Activated CD4-positive, alpha-beta T cell treated with anti-CD3 and anti-CD28 coated beads for 24 hours (primary cell): ENCODE data around the gene LRRC72.
"Not testable (repeated sequence)": the region's sequence is repeated elsewhere in the genome, so short reads cannot be mapped to it uniquely, and the experiment has no call there.

ENCODE experiments used
- DNase-seq, 2 donors: peaks; one replicate each; pipeline ENCODE4 v3.0.0-alpha.2; 2020; ENCODE audit warnings: low read depth in 2 of 2

The LRRC72 gene

DNA sequence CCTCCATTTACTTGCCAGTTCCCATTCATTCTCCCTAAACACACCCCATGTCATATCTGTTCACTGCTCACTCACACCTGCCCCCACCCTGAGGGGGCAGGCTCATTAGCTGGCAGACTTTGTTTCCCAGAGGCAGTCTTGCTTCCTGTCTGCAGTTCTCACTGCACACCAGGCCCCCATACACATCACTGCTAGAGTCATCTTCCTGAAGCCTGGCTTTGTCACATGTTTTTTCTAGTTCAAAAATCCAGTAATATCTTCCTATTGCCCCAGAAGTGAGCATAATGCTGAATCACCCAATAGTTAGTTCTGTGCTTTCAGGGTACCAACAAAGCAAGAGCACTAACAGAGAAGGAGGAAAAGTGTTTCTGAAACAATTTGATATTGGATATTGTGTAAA lies 1.9 kb downstream of the LRRC72 start:
- no peak for DNase-seq

DNA sequence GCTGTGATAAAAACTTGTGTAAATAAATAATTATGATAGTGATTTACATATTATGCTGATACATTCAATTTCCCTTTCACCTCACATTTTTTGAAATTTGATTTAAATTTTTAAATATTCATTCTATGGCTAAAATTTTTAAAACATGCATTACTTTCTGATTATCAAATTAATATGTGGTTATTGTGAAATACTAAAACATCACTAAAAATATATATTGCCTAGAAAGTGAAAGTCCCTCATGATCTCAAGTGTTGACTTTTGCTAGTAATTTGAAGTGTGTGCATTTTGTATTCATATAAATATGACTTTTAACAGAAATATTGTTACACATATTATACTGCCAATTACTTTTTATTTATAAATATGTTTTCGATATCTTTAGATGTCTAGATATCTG lies 3.1 kb downstream of the LRRC72 start:
- DNase-seq, result no peak

DNA sequence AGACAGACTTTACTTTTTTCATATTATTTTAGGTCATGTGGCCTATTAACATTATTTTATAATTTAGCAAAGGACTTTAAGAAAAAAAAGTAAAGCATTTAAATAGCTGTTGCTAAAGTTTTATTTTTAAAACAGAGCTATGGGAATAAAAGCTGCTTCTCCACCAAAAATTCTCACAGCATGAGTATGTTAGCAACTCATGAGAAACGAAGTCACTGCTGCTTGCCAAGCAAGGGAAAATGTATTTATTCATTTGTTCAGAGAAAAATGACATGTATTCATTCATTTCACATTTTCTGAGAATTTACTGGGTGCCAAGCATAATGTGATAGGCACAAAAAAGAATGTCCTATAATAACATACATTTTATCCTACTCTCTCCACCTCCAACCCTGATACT lies 5.1 kb downstream of the LRRC72 start:
- DNase-seq, result no peak

DNA sequence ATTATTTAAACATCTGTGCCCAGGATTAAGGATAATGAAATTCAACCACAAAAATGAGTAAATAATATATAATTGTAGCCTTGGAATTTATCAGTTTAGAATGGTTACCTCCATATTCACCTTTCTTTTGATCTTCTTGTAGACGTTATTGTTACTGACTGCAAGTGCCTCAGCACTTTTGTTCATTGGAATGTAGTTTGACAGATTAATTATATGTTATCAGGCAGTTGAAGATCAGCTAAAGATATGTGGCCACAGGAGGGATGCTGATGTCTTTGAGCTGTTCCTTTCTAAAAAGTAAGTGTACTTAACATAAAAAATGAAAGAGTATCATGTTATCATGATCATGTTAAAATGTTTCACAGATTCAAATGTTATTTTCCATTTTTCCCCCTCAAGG lies 5.6 kb downstream of the LRRC72 start:
- no peak for DNase-seq

DNA sequence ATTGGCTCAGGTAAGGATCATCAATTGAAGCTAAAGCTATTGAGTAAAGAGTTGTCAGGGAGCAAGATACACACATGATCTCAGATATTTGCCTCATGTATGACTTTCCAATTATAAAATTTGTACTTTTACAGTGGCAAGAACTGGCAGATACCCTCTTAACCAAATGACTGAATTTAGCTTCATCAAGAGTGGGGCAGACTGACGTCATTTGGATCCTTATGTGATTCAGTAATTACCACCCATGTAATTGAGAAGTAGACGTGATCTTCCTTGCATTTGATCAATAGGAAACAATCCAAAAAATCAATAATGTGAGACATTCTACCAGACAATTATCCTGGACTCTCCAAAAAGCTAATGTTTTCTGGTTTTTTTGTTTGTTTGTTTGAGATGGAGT lies 8.9 kb downstream of the LRRC72 start:
- no peak for DNase-seq

DNA sequence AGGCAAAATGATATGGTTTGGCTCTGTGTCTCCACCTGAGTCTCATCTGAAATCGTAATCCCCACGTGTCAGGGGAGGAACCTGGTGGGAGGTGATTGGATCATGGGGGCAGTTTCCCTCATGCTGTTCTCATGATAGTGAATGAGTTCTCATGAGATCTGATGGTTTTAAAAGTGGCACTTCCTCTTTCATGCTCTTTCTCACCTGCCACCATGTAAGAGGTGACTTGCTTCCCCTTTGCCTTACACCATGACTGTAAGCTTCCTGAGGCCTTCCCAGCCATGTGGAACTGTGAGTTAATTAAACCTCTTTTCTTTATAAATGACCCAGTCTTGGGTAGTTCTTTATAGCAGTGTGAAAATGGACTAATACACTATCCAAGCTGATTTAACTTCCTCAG lies 13.9 kb downstream of the LRRC72 start:
- DNase-seq, result not testable (repeated sequence)

DNA sequence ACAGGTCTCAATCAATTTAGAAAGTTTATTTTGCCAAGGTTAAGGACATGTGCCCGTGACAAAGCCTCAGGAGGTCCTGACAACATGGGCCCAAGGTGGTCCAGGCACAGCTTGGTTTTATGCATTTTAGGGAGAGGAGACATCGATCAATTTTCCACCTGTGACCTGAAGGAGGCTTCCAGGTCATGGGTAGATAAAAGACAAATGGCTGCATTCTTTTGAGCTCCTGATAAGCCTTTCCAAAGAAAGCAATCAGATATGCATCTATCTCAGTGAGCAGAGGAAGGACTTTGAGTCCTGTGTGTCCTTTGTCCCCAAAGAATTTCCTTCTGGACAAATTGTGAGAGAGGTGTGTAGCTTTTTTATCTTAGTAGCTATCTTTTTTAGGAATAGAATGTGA lies 15.8 kb downstream of the LRRC72 start:
- DNase-seq, result no peak

DNA sequence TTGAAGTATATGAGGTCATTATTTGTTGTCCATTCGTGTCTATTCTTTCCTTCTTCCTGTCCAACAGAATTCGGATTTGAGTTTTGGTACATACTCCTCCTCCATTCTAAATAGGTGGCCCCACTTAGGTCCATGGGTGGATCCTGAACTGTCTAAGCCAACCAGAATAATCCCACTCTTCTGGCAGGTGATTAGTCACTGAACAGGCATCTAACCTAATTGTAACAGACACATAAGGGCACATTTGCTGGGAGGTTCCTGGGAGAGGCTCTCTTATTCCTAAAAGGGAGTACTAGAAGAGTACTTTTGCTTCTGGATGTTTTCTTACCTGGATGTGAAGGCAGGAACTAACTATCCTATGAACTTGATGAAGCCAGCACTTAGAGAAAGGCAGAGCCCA lies 16.8 kb downstream of the LRRC72 start:
- no peak for DNase-seq

DNA sequence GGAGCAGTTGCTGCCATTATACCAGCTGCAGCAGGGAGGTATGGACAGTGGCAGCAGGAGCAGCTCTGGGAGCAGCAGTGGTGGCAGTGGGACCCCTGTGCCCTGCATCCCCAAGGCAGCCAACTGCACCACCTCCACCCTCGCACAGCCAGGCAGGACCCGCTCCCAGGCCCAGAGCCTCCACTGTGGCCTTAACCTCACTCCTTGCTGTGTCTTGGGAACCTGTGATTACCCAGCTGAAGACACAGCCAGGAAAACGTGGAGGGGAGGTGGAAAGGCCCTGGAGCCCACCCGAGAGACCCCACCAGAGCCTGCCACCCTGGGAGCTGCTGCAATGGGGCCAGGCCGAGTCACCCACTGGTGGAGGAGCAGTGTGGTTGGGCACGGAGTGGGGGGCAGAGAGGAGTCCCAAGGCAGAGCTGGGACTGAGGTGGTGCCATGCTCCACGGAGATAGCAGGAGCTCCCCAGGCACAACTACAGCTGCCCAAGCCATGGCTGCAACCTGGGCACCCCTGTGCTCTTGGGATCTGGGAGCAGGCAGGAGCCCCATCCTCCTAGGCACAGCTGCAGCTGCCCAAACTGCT lies 20.4 kb downstream of the LRRC72 start:
- DNase-seq, result no peak

DNA sequence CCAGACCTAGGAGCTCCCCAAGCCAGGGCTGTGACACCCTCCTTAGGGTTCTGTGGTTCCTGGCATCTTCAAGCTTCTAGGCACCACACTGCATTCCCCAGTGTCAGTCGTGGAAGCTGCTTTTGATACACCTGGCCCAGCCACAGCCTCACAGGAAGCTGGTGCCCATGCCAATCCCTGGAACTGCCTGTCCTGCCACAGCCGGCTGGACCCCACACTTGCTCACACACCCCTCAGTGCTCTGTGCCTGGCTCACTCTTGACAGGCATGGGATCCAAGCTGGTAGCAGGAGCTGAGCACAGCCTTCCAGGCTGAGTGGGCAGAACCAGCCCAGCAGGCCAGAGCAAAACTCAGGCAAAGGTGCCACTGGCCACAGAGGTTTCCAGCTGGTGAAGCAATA lies 21.8 kb downstream of the LRRC72 start:
- no peak for DNase-seq

DNA sequence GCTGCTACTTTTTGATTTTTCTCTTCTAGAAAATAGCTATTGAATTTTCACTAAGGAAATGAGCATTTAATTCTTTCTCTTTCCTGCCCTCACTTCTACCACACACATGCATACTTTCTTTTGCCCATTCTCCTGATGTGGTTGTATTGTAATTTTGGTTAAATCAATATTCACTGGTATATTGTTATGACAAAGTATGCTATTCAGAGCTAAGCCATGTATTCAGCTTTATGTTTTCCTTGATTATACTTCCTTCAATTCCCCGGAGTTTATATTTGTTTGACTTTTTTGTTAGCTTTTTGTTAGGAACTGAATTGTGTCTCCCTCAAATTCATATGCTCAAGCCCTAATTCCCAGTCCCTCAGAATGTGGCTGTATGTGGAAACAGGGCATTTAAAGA lies 24.0 kb downstream of the LRRC72 start:
- DNase-seq, result no peak

DNA sequence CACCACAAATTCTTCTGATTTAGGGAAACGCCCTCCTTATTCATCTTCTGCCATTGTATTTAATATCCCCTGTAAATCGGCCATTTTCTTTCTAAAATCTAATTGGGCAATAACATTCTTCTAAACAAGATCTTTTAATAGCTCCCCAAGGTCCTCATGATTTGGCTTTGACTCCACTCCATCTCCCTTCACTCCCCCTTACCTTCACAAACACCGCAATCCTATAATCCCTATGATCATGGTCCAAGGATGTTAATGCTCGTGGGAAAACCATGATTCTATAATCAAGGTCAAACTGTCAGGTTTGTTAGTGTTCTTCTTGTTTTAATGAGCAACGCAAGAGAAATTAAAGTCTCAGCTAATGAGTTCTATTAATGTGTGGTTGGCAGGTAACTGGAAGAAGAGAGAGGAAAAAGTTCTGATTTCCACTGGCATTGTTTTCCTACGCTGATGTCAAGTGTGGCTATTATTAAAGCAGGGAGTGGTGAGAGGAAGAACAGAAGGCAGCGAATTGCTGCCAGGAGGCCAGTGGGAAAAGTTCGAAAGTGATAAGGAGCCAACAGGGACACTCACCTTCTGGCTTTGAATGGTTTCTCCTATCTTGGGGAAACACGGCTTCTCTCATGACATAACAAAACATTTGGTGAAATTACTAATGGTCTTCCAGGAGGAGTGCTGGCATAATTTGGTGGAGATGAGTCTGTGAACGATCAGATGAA lies 28.1 kb downstream of the LRRC72 start:
- no peak for DNase-seq

DNA sequence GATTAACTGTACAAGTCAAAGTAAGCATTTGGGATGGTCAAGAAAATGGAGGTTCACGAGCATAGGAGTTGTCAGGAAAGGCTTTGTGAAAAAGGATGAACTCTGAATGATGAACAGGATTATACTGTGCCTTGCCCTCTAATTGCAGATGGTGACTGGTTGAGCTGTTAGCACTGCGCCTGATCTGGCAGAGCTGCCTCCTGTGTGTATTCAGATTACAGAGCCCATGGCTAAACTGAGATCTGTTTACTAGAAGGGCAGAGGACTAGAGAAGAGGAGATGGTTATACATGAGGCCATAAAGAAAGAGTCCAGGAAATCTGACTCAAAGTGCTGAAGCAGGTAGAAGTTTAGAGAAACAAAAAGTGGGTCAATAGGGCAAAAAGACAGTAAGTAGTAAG lies 29.7 kb downstream of the LRRC72 start:
- DNase-seq, result no peak

DNA sequence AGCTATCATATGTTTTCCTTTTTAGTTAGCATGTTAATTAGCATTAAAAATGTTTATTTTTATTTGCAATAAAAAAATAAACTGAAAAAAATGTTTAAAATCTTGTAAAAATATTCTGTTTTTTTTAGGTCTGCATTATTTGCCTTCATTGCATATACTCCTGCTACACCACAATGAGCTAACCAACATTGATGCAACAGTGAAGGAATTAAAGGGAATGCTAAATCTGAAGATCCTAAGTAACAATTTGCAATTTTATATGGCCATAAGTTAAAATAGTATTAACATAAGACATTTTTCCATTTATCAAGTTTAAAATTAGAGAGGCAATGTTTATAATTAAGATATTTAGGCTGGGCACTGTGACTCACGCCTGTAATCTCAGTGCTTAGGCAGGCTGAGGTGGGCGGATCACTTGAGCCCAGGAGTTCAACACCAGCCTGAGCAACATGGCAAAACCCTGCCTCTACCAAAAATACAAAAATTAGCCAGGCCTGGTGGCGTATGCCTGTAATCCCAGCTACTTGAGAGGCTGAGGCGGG lies 32.2 kb downstream of the LRRC72 start:
- no peak for DNase-seq

DNA sequence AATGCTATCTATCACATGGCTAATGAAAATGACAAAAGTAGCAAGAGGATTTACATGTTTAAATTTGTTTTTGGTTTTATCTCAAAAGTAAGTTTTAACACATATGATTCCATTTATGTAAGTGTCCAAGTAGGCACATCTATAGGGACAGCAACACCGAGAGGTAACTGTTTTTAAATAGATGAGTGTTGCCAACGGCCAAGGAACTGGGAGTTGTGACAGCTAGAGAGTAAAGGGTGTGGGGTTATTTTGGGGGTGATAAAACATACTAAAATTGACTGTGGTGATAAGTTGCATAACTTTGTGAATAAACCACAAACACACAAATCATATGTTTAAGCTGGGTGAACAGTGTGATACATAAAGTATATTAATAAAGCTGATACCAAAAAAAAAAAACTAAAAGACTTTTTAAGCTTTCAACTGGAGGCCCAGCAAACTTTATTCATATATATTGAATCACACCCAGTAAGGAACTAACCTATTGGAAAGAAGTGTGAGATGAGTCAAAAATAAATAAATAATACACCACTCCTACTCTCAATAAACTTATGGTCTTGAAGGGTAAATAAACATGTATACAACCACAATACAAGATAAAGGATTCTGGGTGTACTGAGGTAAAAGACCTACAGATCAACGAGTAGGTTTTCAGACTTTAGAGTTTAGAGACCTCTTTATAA lies 33.0 kb downstream of the LRRC72 start:
- no peak for DNase-seq

DNA sequence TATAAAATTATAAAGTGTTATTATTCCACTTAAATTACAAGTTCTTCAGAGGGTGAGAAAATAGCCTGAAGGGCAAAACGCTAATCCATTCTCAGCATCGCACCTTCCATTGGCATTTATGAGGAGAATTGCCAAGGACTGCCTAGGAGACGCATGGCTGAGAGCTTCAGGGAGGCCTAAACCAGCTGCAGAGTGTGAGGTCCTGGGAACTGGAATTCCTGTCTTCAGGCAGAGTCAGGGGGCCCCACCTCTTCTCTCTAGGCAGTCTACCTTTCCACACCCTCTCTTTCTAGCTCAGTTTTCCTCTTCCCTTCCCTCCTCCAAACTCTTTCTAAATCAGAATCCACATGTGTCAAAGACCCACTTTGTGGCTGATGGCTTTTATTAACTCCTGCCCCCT lies 35.3 kb downstream of the LRRC72 start:
- no peak for DNase-seq

DNA sequence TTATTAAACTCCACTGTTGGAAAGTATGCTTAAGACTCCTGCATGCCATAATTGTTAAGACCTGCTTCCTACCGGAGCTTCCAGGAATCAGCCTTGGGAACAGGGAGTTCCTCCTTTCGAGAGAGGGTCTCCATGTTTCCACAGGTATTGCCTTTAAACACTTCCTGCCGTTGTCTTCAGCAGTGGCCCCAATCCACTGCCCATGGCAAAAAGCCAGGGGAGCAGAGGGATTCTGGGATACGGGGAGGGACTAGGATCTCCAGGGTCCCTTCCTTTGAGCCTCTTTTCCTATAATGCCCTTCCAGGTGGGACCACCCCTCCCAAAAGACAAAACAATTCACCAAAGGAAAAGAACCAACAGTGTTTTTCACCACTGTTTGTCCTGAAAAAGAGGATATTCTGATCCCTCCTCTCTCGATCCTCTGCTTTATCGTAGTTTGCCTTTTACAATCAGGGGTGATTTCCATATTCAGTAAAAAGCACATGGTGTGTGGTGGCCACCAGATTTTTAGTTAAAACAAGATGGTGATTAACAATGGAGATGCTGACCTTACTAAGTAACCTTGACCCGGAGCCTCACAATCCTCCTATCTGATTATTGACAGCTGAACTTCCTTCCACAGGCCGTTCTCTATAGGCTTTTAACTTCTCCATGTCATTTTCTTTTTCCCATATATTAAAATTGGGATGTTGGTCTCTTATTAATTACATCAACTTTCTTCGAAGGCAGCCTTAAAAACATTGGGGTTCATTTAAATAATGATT lies 36.0 kb downstream of the LRRC72 start:
- no peak for DNase-seq

DNA sequence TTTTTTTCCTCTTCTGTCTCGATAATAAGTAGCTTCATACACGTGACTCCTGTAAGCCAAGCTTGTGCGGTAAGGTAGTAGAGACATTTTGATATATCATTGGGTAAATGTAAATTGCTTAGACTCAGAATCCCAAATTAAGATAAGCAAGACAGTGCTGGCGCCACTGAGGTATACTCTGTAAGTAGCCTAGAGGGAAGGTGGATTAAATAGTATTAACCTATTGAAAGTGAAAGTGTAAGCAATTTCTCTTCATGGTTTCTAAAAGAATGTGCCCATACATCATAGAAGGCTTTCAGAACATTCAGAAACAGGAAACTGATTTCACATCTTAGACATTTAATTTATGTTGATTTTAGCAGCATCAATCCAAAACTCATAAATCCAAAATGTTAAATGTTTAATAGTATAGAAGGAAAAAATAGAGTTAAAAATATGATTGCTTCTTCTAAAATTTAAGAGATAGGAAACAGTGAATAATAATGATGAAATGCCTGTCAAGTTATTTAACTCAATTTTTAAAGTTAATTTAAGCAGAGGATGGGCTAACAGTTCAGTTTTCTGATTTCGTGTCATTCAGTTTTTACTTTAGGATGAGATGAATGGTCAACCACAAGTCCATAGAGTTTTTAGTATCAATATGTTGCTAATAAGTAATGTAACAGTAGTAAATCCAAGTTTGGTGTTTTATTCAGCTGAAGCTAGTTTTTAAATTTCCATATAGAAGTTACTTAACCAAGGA lies 36.8 kb downstream of the LRRC72 start:
- DNase-seq, result no peak

DNA sequence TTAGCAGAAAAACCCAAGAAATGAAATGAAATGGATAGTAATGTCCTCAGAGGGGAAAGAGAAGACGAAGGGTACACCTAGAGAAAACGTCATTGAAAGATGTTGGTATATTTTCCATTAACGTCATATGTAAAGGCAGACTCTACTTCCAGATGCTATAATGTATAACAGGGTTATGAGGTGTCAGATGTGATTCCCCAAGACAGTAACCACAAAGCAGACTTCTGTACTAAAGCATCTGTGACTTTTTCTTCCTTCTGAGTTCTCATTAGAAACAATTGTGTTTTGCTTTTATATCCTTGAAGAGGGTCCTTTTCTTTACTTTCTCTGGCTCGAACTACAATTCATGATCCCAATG lies 37.4 kb downstream of the LRRC72 start:
- DNase-seq, result no peak

DNA sequence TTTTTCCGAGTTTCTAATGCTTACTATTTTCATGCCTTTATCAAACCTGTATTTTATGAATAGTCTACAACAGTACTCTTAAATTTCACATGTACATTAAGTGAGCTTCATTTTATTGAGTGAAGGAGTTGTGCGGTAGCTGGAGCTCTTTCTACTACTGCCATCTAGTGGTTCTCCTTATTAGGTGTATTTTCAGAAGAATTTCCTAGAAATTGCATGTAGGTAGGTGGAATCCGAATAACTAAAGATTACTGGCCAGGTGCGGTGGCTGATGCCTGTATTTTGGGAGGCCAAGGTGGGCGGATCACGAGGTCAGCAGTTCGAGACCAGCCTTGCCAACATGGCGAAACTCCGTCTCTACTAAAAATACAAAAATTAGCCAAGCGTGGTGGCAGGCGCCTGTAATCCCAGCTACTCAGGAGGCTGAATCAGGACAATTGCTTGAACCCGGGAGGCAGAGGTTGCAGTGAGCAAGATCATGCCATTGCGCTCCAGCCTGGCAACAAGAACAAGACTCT lies 38.3 kb downstream of the LRRC72 start:
- no peak for DNase-seq

DNA sequence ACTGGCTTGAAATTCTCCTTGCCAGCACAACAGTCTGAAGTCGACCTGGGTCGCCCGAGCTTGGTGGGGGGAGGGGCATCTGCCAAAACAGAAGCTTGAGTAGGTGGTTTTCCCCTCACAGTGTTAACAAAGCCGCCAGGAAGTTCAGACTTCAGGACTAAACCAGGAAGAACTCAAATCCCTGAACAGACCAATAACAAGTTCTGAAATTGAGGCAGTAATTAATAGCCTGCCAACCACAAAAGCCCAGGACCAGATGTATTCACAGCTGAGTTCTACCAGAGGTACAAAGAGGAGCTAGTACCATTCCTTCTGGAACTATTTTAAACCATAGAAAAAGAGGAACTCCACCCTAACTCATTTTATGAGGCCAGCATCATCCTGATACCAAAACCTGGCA lies 45.3 kb downstream of the LRRC72 start:
- DNase-seq, result no peak

DNA sequence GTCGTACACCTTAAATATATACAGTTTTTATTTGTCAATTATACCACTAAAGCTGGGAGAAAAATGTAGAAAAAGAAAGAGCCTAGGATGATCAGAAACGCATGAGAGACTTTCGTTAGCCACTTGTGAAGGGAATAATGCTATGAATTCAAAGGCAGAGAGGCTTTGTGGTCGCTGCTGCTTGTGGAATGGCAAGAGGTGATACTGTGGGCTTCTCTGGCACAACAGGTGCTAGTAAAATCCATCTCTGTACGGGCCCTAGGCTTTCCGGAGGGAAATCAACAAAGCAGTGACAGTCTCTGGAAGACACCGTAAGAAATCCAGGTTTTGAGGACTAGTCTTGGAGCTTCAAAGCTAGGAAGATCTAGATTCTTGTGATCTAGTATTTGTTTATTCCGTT lies 52.6 kb downstream of the LRRC72 start:
- DNase-seq, result no peak
